ENCODE measurements around the gene STOML1.

GRCh38 chr15:73994912-73995622 lies 3.0 kb upstream of the STOML1 start:
- TF ChIP-seq POLR2AphosphoS5 (IDR thresholded peaks at IDR 0.05; ENCODE audit: low read depth, low read length) (no peak), CTCF (IDR thresholded peaks at IDR 0.05) (no peak)

All from Panc1 (cell line).